ENCODE results near the gene NUFIP1. TPM values are rescaled to one million over a fixed set of nuclear protein-coding genes. Genes with fewer than 3 reads are reported as not detected.

Gene NUFIP1
- total RNA-seq, 1 experiment from 2014 or later, result 14.0 TPM

DNA sequence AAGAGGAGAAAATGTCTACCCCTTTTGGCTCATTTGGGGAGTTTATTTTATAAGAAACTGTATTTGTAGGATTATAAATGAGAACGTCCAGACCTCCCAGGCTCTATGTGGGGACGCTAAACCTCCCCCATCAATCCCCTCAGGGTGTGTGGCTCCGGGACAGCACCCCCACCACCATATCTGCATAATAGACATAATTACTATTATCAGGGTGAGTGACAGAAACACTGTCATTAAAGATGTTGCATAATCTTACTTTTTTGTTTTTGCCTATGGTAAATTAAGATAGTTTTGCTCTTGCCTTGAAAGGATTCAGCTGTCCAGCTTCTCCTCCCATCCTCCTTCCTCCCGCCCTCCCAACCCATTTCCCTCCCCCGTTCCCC lies 93.3 kb downstream of the NUFIP1 start:
- H3K4me1 Mint-ChIP-seq, result no peaks in the 10 kb centered on the region
- H3K4me3 Mint-ChIP-seq, result no peak overlapping the region
- ATAC-seq (no peak), DNase-seq (ENCODE audit: low spot score) (no peak)
- no peaks in the 10 kb centered on the region for H3K36me3 Mint-ChIP-seq
- TF ChIP-seq, protein P1, sequence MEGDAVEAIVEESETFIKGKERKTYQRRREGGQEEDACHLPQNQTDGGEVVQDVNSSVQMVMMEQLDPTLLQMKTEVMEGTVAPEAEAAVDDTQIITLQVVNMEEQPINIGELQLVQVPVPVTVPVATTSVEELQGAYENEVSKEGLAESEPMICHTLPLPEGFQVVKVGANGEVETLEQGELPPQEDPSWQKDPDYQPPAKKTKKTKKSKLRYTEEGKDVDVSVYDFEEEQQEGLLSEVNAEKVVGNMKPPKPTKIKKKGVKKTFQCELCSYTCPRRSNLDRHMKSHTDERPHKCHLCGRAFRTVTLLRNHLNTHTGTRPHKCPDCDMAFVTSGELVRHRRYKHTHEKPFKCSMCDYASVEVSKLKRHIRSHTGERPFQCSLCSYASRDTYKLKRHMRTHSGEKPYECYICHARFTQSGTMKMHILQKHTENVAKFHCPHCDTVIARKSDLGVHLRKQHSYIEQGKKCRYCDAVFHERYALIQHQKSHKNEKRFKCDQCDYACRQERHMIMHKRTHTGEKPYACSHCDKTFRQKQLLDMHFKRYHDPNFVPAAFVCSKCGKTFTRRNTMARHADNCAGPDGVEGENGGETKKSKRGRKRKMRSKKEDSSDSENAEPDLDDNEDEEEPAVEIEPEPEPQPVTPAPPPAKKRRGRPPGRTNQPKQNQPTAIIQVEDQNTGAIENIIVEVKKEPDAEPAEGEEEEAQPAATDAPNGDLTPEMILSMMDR (IDR thresholded peaks at IDR 0.05), result no peak
- TF ChIP-seq ZNF121 (CRISPR knock-in tag; IDR thresholded peaks at IDR 0.05), result no peak
- TF ChIP-seq, protein P2, sequence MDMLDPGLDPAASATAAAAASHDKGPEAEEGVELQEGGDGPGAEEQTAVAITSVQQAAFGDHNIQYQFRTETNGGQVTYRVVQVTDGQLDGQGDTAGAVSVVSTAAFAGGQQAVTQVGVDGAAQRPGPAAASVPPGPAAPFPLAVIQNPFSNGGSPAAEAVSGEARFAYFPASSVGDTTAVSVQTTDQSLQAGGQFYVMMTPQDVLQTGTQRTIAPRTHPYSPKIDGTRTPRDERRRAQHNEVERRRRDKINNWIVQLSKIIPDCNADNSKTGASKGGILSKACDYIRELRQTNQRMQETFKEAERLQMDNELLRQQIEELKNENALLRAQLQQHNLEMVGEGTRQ (CRISPR knock-in tag; IDR thresholded peaks at IDR 0.05), result no peak
- TF ChIP-seq SMAD3 (CRISPR knock-in tag; IDR thresholded peaks at IDR 0.05; ENCODE audit: borderline replicate concordance), result no peak
- TF ChIP-seq, protein P3, sequence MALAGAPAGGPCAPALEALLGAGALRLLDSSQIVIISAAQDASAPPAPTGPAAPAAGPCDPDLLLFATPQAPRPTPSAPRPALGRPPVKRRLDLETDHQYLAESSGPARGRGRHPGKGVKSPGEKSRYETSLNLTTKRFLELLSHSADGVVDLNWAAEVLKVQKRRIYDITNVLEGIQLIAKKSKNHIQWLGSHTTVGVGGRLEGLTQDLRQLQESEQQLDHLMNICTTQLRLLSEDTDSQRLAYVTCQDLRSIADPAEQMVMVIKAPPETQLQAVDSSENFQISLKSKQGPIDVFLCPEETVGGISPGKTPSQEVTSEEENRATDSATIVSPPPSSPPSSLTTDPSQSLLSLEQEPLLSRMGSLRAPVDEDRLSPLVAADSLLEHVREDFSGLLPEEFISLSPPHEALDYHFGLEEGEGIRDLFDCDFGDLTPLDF (CRISPR knock-in tag; IDR thresholded peaks at IDR 0.05), result no peak
- TF ChIP-seq, protein P4, sequence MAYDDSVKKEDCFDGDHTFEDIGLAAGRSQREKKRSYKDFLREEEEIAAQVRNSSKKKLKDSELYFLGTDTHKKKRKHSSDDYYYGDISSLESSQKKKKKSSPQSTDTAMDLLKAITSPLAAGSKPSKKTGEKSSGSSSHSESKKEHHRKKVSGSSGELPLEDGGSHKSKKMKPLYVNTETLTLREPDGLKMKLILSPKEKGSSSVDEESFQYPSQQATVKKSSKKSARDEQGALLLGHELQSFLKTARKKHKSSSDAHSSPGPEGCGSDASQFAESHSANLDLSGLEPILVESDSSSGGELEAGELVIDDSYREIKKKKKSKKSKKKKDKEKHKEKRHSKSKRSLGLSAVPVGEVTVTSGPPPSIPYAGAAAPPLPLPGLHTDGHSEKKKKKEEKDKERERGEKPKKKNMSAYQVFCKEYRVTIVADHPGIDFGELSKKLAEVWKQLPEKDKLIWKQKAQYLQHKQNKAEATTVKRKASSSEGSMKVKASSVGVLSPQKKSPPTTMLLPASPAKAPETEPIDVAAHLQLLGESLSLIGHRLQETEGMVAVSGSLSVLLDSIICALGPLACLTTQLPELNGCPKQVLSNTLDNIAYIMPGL (CRISPR knock-in tag; IDR thresholded peaks at IDR 0.05), result no peak
- TF ChIP-seq, protein P5, sequence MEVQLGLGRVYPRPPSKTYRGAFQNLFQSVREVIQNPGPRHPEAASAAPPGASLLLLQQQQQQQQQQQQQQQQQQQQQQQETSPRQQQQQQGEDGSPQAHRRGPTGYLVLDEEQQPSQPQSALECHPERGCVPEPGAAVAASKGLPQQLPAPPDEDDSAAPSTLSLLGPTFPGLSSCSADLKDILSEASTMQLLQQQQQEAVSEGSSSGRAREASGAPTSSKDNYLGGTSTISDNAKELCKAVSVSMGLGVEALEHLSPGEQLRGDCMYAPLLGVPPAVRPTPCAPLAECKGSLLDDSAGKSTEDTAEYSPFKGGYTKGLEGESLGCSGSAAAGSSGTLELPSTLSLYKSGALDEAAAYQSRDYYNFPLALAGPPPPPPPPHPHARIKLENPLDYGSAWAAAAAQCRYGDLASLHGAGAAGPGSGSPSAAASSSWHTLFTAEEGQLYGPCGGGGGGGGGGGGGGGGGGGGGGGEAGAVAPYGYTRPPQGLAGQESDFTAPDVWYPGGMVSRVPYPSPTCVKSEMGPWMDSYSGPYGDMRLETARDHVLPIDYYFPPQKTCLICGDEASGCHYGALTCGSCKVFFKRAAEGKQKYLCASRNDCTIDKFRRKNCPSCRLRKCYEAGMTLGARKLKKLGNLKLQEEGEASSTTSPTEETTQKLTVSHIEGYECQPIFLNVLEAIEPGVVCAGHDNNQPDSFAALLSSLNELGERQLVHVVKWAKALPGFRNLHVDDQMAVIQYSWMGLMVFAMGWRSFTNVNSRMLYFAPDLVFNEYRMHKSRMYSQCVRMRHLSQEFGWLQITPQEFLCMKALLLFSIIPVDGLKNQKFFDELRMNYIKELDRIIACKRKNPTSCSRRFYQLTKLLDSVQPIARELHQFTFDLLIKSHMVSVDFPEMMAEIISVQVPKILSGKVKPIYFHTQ (CRISPR knock-in tag; IDR thresholded peaks at IDR 0.05), result no peak
- TF ChIP-seq ZNF317 (CRISPR knock-in tag; IDR thresholded peaks at IDR 0.05; ENCODE audit: borderline replicate concordance, low read depth), result no peak
- H3K9me3 Mint-ChIP-seq, result peaks cover 9% of the 10 kb centered on the region
- POLR2A ChIA-PET, result no interaction called here
- no peaks in the 10 kb centered on the region for H3K27me3 Mint-ChIP-seq (ENCODE audit: low read depth)
- H3K27ac Mint-ChIP-seq, result no peak overlapping the region
- CTCF ChIA-PET, result no interaction called here

DNA sequence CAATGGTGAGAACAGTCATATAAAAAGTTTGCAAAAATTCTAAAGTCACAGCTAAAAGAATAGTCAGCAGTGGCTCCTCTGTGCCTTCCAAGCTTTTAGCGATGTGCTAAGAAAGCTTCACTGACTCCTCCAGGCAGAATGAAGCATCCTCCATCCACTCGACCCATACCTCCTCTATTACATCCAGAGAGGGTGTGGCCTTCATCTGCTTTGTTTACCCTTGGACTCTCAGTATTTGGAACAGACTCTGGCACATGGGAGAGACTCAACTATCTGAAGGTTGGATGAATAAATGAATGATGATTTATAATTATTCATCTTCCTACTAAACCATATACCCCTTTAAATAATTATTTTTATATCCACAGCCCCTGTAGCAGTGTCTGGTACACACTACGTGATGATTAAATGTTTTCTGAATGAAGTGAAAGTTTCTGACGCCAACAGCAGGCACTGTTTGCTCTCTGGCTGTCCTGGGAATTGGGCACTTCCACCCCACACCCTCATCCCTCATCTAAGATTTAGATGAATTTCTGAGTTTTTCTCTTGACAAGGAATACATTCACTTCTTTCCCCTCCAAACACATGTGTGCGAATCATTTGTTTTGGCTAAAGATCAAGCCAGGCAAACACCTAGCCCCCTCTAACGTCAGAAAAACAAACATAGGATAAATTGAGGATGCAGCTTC lies 93.9 kb downstream of the NUFIP1 start:
- Mint-ChIP-seq H3K9me3 (peaks cover 9% of the 10 kb centered on the region), H3K4me3 (no peak overlapping the region), H3K27ac (no peak overlapping the region), H3K4me1 (no peaks in the 10 kb centered on the region), H3K27me3 (ENCODE audit: low read depth) (no peaks in the 10 kb centered on the region), H3K36me3 (no peaks in the 10 kb centered on the region)
- CTCF ChIA-PET, result no interaction called here
- TF ChIP-seq, protein P6, sequence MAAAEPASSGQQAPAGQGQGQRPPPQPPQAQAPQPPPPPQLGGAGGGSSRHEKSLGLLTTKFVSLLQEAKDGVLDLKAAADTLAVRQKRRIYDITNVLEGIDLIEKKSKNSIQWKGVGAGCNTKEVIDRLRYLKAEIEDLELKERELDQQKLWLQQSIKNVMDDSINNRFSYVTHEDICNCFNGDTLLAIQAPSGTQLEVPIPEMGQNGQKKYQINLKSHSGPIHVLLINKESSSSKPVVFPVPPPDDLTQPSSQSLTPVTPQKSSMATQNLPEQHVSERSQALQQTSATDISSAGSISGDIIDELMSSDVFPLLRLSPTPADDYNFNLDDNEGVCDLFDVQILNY (CRISPR knock-in tag; IDR thresholded peaks at IDR 0.05), result no peak
- TF ChIP-seq ELF4 (CRISPR knock-in tag; IDR thresholded peaks at IDR 0.05; ENCODE audit: low read depth) (no peak), NFYB (CRISPR knock-in tag; conservative IDR thresholded peaks at IDR 0.05; ENCODE audit: low read depth) (no peak), SMAD3 (CRISPR knock-in tag; IDR thresholded peaks at IDR 0.05; ENCODE audit: borderline replicate concordance) (no peak), ZNF416 (CRISPR knock-in tag; IDR thresholded peaks at IDR 0.05) (no peak), FOXJ3 (CRISPR knock-in tag; IDR thresholded peaks at IDR 0.05; ENCODE audit: borderline replicate concordance) (no peak), FOXP1 (CRISPR knock-in tag; IDR thresholded peaks at IDR 0.05; ENCODE audit: borderline replicate concordance) (no peak), OVOL2 (CRISPR knock-in tag; IDR thresholded peaks at IDR 0.05; ENCODE audit: borderline replicate concordance) (no peak)
- TF ChIP-seq, protein P7, sequence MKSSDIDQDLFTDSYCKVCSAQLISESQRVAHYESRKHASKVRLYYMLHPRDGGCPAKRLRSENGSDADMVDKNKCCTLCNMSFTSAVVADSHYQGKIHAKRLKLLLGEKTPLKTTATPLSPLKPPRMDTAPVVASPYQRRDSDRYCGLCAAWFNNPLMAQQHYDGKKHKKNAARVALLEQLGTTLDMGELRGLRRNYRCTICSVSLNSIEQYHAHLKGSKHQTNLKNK (CRISPR knock-in tag; IDR thresholded peaks at IDR 0.05), result no peak
- TF ChIP-seq, protein P8, sequence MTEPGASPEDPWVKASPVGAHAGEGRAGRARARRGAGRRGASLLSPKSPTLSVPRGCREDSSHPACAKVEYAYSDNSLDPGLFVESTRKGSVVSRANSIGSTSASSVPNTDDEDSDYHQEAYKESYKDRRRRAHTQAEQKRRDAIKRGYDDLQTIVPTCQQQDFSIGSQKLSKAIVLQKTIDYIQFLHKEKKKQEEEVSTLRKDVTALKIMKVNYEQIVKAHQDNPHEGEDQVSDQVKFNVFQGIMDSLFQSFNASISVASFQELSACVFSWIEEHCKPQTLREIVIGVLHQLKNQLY (CRISPR knock-in tag; IDR thresholded peaks at IDR 0.05), result no peak
- ATAC-seq, result no peak
- no peak for DNase-seq (ENCODE audit: low spot score)
- POLR2A ChIA-PET, result no interaction called here

All from WTC11 (cell line).